Activated B cell treated with CpG ODN at 0.5 μM for 24 hours (primary cell): Measurements from ENCODE around the gene ANKRD11. TPM values are rescaled to one million over a fixed set of nuclear protein-coding genes. Genes with fewer than 3 reads are reported as not detected.

Experiments
- ATAC-seq: fragments of 200-7000 bp; cut with Tn5 transposase; one replicate; pipeline ENCODE4 v1.10.0; 2021; ENCODE audit warnings: low read depth, mild to moderate bottlenecking, moderate library complexity
- CTCF ChIA-PET: fragments of 350-600 bp; sonication (Branson Sonifier 250); formaldehyde crosslinking; loops from one replicate; lab custom pipeline; 2021; ENCODE audit warnings: antibody characterized with exemption; lab: Charles Lee
- POLR2A ChIA-PET: fragments of 350-600 bp; sonication (Branson Sonifier 250); formaldehyde crosslinking; loops from one replicate; lab custom pipeline; 2021; ENCODE audit warnings: antibody characterized with exemption; lab: Charles Lee
- DNase-seq: peaks from one replicate; pipeline ENCODE4 v3.0.0; 2022
- H3K27ac Mint-ChIP-seq: one replicate; pipeline ENCODE4 v1.8.0; 2020; ENCODE audit warnings: mixed read lengths
- H3K27me3 Mint-ChIP-seq: one replicate; pipeline ENCODE4 v1.8.0; 2021; ENCODE audit warnings: mixed read lengths
- H3K36me3 Mint-ChIP-seq: one replicate; pipeline ENCODE4 v1.8.0; 2021; ENCODE audit warnings: low read depth, mixed read lengths
- H3K4me1 Mint-ChIP-seq: one replicate; pipeline ENCODE4 v1.8.0; 2021; ENCODE audit warnings: mixed read lengths
- H3K4me3 Mint-ChIP-seq: one replicate; pipeline ENCODE4 v1.8.0; 2020; ENCODE audit warnings: mild to moderate bottlenecking, mixed read lengths
- H3K9me3 Mint-ChIP-seq: one replicate; pipeline ENCODE4 v1.8.0; 2020; ENCODE audit warnings: mixed read lengths
- intact Hi-C: fragments of 100-400 bp; cut with micrococcal nuclease; formaldehyde crosslinking; loops from one replicate; pipeline ENCODE4 v1.15.1; 2024
- total RNA-seq: library from RNA; stranded (reverse); gene quantifications from 2 replicates; pipeline ENCODE4 v1.2.3, GENCODE V29; 2022
- TF ChIP-seq, protein P1 (sequence below): fragments of 200-600 bp; IDR thresholded peaks from one replicate; pipeline ENCODE4 v1.8.0; 2022; ENCODE audit warnings: antibody characterized with exemption, mild to moderate bottlenecking

Gene ANKRD11
- total RNA-seq, 1 donor from 2014 or later, result 243 TPM

DNA sequence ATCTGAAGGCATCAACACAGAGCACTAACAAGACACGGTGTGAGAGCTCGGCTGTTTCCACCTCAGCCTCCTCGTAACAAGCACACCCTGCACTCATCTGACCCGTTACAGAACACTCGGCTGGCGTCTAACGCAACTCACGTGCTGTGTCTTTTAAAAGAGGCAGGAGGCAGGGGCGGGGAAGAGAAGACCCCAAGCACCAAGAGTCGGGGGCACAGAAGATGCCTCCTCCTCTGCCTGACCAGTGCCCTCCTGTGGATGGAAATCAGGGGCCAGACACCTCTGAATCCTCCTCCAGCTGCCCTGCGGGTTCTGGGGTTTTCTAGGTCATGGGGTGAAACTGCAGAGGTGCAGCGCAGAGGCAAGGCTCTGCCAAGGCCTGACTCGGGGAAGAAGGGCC is 198.6 kb downstream of the ANKRD11 start:
- intact Hi-C loops, result no loop called here
- ChIA-PET POLR2A (no interaction called here), CTCF (no interaction called here)
- DNase-seq (no peak), ATAC-seq (no peak)
- Mint-ChIP-seq H3K9me3 (no peaks in the 10 kb centered on the region), H3K4me1 (peaks cover 7% of the 10 kb centered on the region), H3K4me3 (no peak overlapping the region), H3K27me3 (no peaks in the 10 kb centered on the region), H3K36me3 (peaks cover 47% of the 10 kb centered on the region), H3K27ac (no peak overlapping the region)
- TF ChIP-seq, protein P1, sequence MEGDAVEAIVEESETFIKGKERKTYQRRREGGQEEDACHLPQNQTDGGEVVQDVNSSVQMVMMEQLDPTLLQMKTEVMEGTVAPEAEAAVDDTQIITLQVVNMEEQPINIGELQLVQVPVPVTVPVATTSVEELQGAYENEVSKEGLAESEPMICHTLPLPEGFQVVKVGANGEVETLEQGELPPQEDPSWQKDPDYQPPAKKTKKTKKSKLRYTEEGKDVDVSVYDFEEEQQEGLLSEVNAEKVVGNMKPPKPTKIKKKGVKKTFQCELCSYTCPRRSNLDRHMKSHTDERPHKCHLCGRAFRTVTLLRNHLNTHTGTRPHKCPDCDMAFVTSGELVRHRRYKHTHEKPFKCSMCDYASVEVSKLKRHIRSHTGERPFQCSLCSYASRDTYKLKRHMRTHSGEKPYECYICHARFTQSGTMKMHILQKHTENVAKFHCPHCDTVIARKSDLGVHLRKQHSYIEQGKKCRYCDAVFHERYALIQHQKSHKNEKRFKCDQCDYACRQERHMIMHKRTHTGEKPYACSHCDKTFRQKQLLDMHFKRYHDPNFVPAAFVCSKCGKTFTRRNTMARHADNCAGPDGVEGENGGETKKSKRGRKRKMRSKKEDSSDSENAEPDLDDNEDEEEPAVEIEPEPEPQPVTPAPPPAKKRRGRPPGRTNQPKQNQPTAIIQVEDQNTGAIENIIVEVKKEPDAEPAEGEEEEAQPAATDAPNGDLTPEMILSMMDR, result no peak

DNA sequence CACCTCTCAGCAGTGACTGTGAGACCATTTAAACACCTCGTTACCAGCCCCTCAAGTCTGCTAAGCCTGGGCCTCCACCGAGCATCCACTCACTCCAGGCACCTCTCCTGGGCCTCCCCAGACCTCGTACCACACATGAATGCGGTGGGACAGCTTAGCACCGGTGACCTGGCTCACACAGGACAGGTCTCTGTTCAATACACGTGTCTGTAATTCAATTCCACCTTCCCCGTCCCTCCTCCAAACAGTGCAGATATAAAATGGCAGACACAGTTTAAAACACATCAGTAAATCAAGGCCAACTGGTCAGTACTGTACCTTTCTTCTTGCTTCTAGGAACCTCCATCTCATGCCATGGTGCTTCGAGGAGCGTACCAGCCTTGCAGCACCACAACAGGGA is 199.0 kb downstream of the ANKRD11 start:
- ATAC-seq (no peak), DNase-seq (no peak)
- CTCF ChIA-PET, result no interaction called here
- H3K36me3 Mint-ChIP-seq, result peaks cover 50% of the 10 kb centered on the region
- POLR2A ChIA-PET, result no interaction called here
- no peak overlapping the region for H3K27ac Mint-ChIP-seq
- peaks cover 6% of the 10 kb centered on the region for H3K4me1 Mint-ChIP-seq
- H3K27me3 Mint-ChIP-seq, result no peaks in the 10 kb centered on the region
- no peaks in the 10 kb centered on the region for H3K9me3 Mint-ChIP-seq
- TF ChIP-seq, protein P1, result no peak
- intact Hi-C loops, result no loop called here
- no peak overlapping the region for H3K4me3 Mint-ChIP-seq

DNA sequence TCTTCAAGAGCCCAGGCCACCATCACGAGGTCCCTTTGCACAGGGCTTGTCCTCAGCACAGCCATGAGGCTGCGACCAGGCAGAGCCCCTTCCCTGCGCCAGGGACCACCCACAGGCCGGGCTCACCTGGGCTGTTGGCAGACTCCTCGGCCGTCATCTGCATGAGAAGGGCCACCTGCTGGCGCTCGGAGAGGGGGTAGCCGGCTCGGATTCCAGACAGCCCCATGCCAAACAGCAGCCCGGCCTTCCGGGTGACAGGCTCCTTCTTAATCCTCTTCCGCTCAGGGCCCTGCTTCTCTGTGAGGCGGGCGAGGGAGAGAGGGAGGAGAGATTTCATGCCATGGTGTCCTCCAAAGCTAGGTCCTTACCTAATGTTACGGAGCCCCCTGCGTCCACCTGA is 199.5 kb downstream of the ANKRD11 start:
- Mint-ChIP-seq H3K27me3 (no peaks in the 10 kb centered on the region), H3K27ac (no peak overlapping the region), H3K4me3 (no peak overlapping the region), H3K9me3 (no peaks in the 10 kb centered on the region), H3K4me1 (peaks cover 4% of the 10 kb centered on the region), H3K36me3 (peaks cover 49% of the 10 kb centered on the region)
- ChIA-PET POLR2A (interaction anchor here (0.6 kb wide), 1 partner anchor 224 kb away, joined by 7 read pairs; no protein-coding TSS in a partner anchor), CTCF (no interaction called here)
- TF ChIP-seq, protein P1, result no peak
- ATAC-seq (no peak), DNase-seq (no peak)
- intact Hi-C loops, result no loop called here

DNA sequence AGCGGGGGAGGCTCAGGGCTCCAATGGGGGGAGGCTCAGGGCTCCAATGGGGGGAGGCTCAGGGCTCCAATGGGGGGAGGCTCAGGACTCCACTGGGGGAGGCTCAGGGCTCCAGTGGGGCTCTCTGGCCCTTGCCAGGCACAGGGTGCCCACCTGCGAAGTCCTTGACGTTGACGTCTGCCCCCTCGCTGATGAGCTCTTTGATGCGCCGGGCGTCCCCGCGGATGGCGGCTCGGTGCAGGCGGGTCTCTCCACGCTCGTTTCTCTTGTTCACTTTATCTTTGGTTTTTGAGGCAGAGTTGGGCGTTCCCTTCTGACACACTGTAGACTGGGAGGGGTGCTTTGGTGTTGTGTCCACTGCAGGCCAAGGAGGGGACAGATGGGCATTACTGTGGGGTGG is 199.9 kb downstream of the ANKRD11 start:
- TF ChIP-seq, protein P1, result no peak
- ATAC-seq, result no peak
- intact Hi-C loops, result no loop called here
- ChIA-PET POLR2A (interaction anchor here (0.6 kb wide), 1 partner anchor 224 kb away, joined by 7 read pairs; no protein-coding TSS in a partner anchor), CTCF (no interaction called here)
- Mint-ChIP-seq H3K27ac (no peak overlapping the region), H3K4me3 (no peak overlapping the region), H3K9me3 (no peaks in the 10 kb centered on the region), H3K36me3 (peaks cover 49% of the 10 kb centered on the region), H3K27me3 (no peaks in the 10 kb centered on the region), H3K4me1 (peaks cover 4% of the 10 kb centered on the region)
- no peak for DNase-seq

- ChIA-PET CTCF (interaction anchor here (0.7 to 2.2 kb wide), 4 partner anchors 23 to 268 kb away, joined by 3 to 12 read pairs (median 4); partner anchors contain the start of gene SPG7), POLR2A (interaction anchor here (0.6 kb wide), 1 partner anchor 194 kb away, joined by 3 read pairs; no protein-coding TSS in a partner anchor)
- TF ChIP-seq, protein P1, result peak; percentile 48
- intact Hi-C loops, result loop anchor here (1.0 kb wide), 2 partner anchors 49 to 473 kb away; no protein-coding TSS in a partner anchor
- ATAC-seq, result peak; percentile 91
- no peak overlapping the region for H3K4me3 Mint-ChIP-seq
- H3K27me3 Mint-ChIP-seq, result no peaks in the 10 kb centered on the region
- peak; percentile 53 for DNase-seq
- H3K9me3 Mint-ChIP-seq, result no peaks in the 10 kb centered on the region
- peaks cover 49% of the 10 kb centered on the region for H3K36me3 Mint-ChIP-seq
- H3K27ac Mint-ChIP-seq, result no peak overlapping the region
- peaks cover 4% of the 10 kb centered on the region for H3K4me1 Mint-ChIP-seq
Measured at GRCh38 chr16:89289428-89290395, 200.6 kb downstream of the ANKRD11 start.
